Tibial nerve (tissue), 4 donors: ENCODE data around the gene ATRX.

Experiments used
- EP300 ChIP-seq, 2 donors: sonication (generic); formaldehyde crosslinking; IDR thresholded peaks; one replicate each; pipeline ENCODE4 v1.6.1; 2017; ENCODE audit warnings: antibody characterized with exemption in 2 of 2, mild to moderate bottlenecking in 1 of 2
- POLR2A ChIP-seq, 2 donors: fragments of 450-650 bp; IDR thresholded peaks; one replicate each; pipeline ENCODE4 v1.6.1; 2017; ENCODE audit warnings: antibody characterized with exemption in 2 of 2, mild to moderate bottlenecking in 2 of 2, moderate library complexity in 2 of 2
- TF ChIP-seq, protein P1 (sequence below), 5 experiments: fragments of 200-600 bp in 3 of 5; fragments of 450-650 bp in 2 of 5; sonication (generic) in 3 of 5; IDR thresholded peaks; one replicate each; pipeline ENCODE4 v1.5.1; 2016 to 2019; ENCODE audit warnings: antibody characterized with exemption in 5 of 5, mild to moderate bottlenecking in 3 of 5, moderate library complexity in 2 of 5

DNA sequence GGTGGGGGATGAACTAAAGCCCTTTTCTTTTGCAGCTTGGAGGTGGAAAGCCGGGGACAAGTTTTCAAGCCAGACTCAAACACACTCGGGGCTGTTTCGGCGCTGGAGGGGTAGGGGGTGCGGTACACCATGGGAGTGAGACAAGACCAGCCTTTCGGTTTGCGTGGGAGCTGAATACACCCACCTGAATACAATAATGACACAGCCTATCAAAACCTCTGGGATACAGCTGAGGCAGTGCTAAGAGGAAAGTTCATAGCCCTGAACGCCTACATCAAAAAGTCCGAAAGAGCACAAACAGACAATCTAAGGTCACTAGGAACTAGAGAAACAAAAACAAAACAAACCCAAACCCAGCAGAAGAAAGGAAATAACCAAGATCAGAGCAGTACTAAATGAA lies 163.3 kb downstream of the ATRX start:
- TF ChIP-seq, protein P1, sequence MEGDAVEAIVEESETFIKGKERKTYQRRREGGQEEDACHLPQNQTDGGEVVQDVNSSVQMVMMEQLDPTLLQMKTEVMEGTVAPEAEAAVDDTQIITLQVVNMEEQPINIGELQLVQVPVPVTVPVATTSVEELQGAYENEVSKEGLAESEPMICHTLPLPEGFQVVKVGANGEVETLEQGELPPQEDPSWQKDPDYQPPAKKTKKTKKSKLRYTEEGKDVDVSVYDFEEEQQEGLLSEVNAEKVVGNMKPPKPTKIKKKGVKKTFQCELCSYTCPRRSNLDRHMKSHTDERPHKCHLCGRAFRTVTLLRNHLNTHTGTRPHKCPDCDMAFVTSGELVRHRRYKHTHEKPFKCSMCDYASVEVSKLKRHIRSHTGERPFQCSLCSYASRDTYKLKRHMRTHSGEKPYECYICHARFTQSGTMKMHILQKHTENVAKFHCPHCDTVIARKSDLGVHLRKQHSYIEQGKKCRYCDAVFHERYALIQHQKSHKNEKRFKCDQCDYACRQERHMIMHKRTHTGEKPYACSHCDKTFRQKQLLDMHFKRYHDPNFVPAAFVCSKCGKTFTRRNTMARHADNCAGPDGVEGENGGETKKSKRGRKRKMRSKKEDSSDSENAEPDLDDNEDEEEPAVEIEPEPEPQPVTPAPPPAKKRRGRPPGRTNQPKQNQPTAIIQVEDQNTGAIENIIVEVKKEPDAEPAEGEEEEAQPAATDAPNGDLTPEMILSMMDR (IDR thresholded peaks at IDR 0.05): no peak
- no peak for TF ChIP-seq POLR2A (IDR thresholded peaks at IDR 0.05)
- no peak for TF ChIP-seq EP300 (IDR thresholded peaks at IDR 0.05)
